HepG2 (cell line): Measurements from ENCODE around the gene SNAP25. TPM values are rescaled to one million over a fixed set of nuclear protein-coding genes. Genes with fewer than 3 reads are reported as not detected.

Experiments
- ATAC-seq: fragments of 200-7000 bp; cut with Tn5 transposase; 3 replicates; pipeline ENCODE4 v1.9.1; 2020; ENCODE audit warnings: mild to moderate bottlenecking, moderate library complexity
- BruUV-seq: library from RNA; stranded (reverse); fragments of 400-500 nt; replicated peaks from 2 replicates; lab custom pipeline; 2021; lab: Mats Ljungman, UMichigan
- CTCF ChIA-PET: fragments of 300-600 bp; formaldehyde crosslinking; extraction: SDS; loops from one replicate; lab custom pipeline; 2021; ENCODE audit warnings: low total read pairs, inconsistent platforms, low intra/inter-chr PET ratio; lab: Yijun Ruan, JAX
- POLR2A ChIA-PET: fragments of 350-600 bp; sonication (Branson Sonifier 250); formaldehyde crosslinking; loops from one replicate; lab custom pipeline; 2020; ENCODE audit warnings: antibody characterized with exemption, inconsistent platforms; lab: Yijun Ruan, JAX
- DNase-seq: peaks from one replicate; pipeline ENCODE4 v3.0.0-alpha.2; 2015; ENCODE audit warnings: low spot score
- FAIRE-seq: peaks from 3 replicates; lab custom pipeline; 2011; peaks lifted over from hg19 to GRCh38; lab: Jason Lieb, UNC
- H2AFZ ChIP-seq: one replicate; pipeline ENCODE4 v1.6.1; 2011; ENCODE audit warnings: low read length, inconsistent platforms
- H3K27ac ChIP-seq: fragments of 300-600 bp; 3 replicates; pipeline ENCODE4 v1.8.0; 2011; ENCODE audit warnings: mixed run types, mild to moderate bottlenecking, mixed read lengths, low read length, inconsistent platforms; ENCODE audit not compliant: insufficient read depth; ENCODE audit errors: extremely low read length
- H3K27me3 ChIP-seq, 2 experiments: fragments of 200-600 bp in 1 of 2; 2 replicates in 1 of 2; 3 replicates in 1 of 2; pipeline versions ENCODE4 v1.6.0 to v1.8.0; 2011; ENCODE audit warnings: low read length in 2 of 2, mild to moderate bottlenecking in 2 of 2, moderate library complexity in 2 of 2, inconsistent platforms in 1 of 2; ENCODE audit not compliant: insufficient read depth in 2 of 2, control insufficient read depth in 1 of 2
- H3K36me3 ChIP-seq, 2 experiments: fragments of 200-600 bp in 1 of 2; replicated peaks in 1 of 2; 2 replicates in 1 of 2; 3 replicates in 1 of 2; pipeline versions ENCODE4 v1.5.1 to v1.8.0; 2011; ENCODE audit warnings: low read length in 2 of 2, inconsistent platforms in 1 of 2; ENCODE audit not compliant: insufficient read depth in 2 of 2, control insufficient read depth in 1 of 2
- H3K4me1 ChIP-seq: 2 replicates; pipeline ENCODE4 v1.5.1; 2012; ENCODE audit warnings: low read length, inconsistent platforms; ENCODE audit not compliant: insufficient read depth
- H3K4me2 ChIP-seq: 2 replicates; pipeline ENCODE4 v1.6.0; 2011; ENCODE audit warnings: low read depth, low read length, inconsistent platforms
- H3K4me3 ChIP-seq, 3 experiments: fragments of 200-600 bp in 1 of 3; sonication (generic), shearing (Covaris generic) in 1 of 3; replicated peaks in 1 of 3; 2 replicates each; pipeline ENCODE4 v1.5.1; 2011 to 2016; ENCODE audit warnings: low read length in 3 of 3, inconsistent platforms in 2 of 3, low read depth in 2 of 3, mild to moderate bottlenecking in 2 of 3, control low read depth in 1 of 3, mixed read lengths in 1 of 3; ENCODE audit not compliant: insufficient read depth in 1 of 3
- H3K79me2 ChIP-seq: one replicate; pipeline ENCODE4 v1.6.1; 2011; ENCODE audit warnings: low read length, inconsistent platforms; ENCODE audit not compliant: insufficient read depth
- H3K9ac ChIP-seq: 2 replicates; pipeline ENCODE4 v1.6.0; 2011; ENCODE audit warnings: mild to moderate bottlenecking, low read depth, low read length, inconsistent platforms; ENCODE audit not compliant: insufficient read depth
- H3K9me3 ChIP-seq: 2 replicates; pipeline ENCODE4 v1.5.1; 2012; ENCODE audit warnings: mild to moderate bottlenecking, low read length
- H4K20me1 ChIP-seq: 2 replicates; pipeline ENCODE4 v1.6.0; 2011; ENCODE audit warnings: inconsistent platforms, mild to moderate bottlenecking, low read length, moderate library complexity; ENCODE audit not compliant: insufficient read depth
- ARNT2 ChIP-seq: sonication (generic); formaldehyde crosslinking; IDR thresholded peaks from 2 replicates; pipeline ENCODE4 v1.8.0; 2022; ENCODE audit warnings: mild to moderate bottlenecking, low read depth, missing genetic modification reagents, moderate library complexity
- ATM ChIP-seq: fragments of 450-650 bp; IDR thresholded peaks from 2 replicates; pipeline ENCODE4 v1.7.1; 2017; ENCODE audit warnings: mild to moderate bottlenecking, borderline replicate concordance
- EP300 ChIP-seq, 3 experiments: sonication (generic) in 1 of 3; formaldehyde crosslinking in 1 of 3; IDR thresholded peaks; 2 replicates each; pipeline versions ENCODE4 v1.5.1 to v1.6.1; 2011 to 2020; ENCODE audit warnings: low read depth in 2 of 3, low read length in 2 of 3, borderline replicate concordance in 1 of 3, improper control_type of control experiment in 1 of 3, mild to moderate bottlenecking in 1 of 3, missing genetic modification reagents in 1 of 3, moderate library complexity in 1 of 3
- KLF13 ChIP-seq: sonication (generic); formaldehyde crosslinking; IDR thresholded peaks from 2 replicates; pipeline ENCODE4 v1.4.0; 2020; ENCODE audit warnings: mild to moderate bottlenecking, missing genetic modification reagents
- MTA1 ChIP-seq: sonication (generic); formaldehyde crosslinking; IDR thresholded peaks from 2 replicates; pipeline ENCODE4 v1.4.0; 2020; ENCODE audit warnings: missing genetic modification reagents, mild to moderate bottlenecking, borderline replicate concordance
- POGZ ChIP-seq: sonication (generic); formaldehyde crosslinking; IDR thresholded peaks from 2 replicates; pipeline ENCODE4 v1.4.0; 2020; ENCODE audit warnings: mild to moderate bottlenecking, missing genetic modification reagents
- SALL1 ChIP-seq: sonication (generic); formaldehyde crosslinking; IDR thresholded peaks from 2 replicates; pipeline ENCODE4 v1.8.0; 2022; ENCODE audit warnings: mild to moderate bottlenecking, missing genetic modification reagents
- SMARCE1 ChIP-seq: fragments of 450-650 bp; IDR thresholded peaks from 2 replicates; pipeline ENCODE4 v1.6.1; 2017; ENCODE audit warnings: borderline replicate concordance
- SNAI1 ChIP-seq: sonication (generic); formaldehyde crosslinking; IDR thresholded peaks from 2 replicates; pipeline ENCODE4 v1.5.0; 2020; ENCODE audit warnings: mild to moderate bottlenecking, missing genetic modification reagents, borderline replicate concordance
- SP2 ChIP-seq: sonication (generic); formaldehyde crosslinking; IDR thresholded peaks from 2 replicates; pipeline ENCODE4 v1.5.1; 2020; ENCODE audit warnings: mild to moderate bottlenecking, missing genetic modification reagents
- SP4 ChIP-seq: sonication (generic); formaldehyde crosslinking; IDR thresholded peaks from 2 replicates; pipeline ENCODE4 v1.8.1; 2023; ENCODE audit warnings: mild to moderate bottlenecking, missing genetic modification reagents
- ZFP82 ChIP-seq: sonication (generic); formaldehyde crosslinking; IDR thresholded peaks from 2 replicates; pipeline ENCODE4 v1.5.1; 2020; ENCODE audit warnings: mild to moderate bottlenecking, missing genetic modification reagents, borderline replicate concordance
- WGBS: methylation state at CpG from one replicate; pipeline ENCODE4 v1.1.6; 2017; ENCODE audit warnings: low lambda C conversion rate; 5-methylcytosine and 5-hydroxymethylcytosine counted together
- in situ Hi-C: cut with HindIII; loops from 2 replicates; pipeline ENCODE4 v1.10.0; 2017; ENCODE audit warnings: low pct_unique_long_range_greater_than_20kb; ENCODE audit not compliant: extremely low pct_ligation_motif_present
- intact Hi-C: fragments of 100-400 bp; cut with micrococcal nuclease; formaldehyde crosslinking; loops from one replicate; pipeline ENCODE4 v1.10.0; 2022; ENCODE audit not compliant: unreplicated experiment
- polyA plus RNA-seq, 8 experiments: library from polyadenylated mRNA; depleted of rRNA in 3 of 8; stranded (reverse) in 7 of 8; unstranded in 1 of 8; fragments of >200 nt; fragmentation: Illumina TruSeq in 4 of 8; extraction: Trizol in 4 of 8; gene quantifications; 2 replicates each; pipeline versions ENCODE4 v1.2.1 to v1.2.3, GENCODE V29; 2011 to 2016; ENCODE audit warnings: low read depth in 4 of 8, missing spikeins in 1 of 8, mixed read lengths in 1 of 8; ENCODE audit not compliant: insufficient read depth in 1 of 8
- total RNA-seq, 5 experiments: library from RNA; depleted of rRNA; stranded (reverse); fragments of >200 nt; fragmentation: Illumina TruSeq; extraction: Trizol; gene quantifications; 2 replicates each; pipeline ENCODE4 v1.2.3, GENCODE V29; 2016; ENCODE audit warnings: low read depth in 1 of 5
- TF ChIP-seq, protein P1 (sequence below): sonication (generic); formaldehyde crosslinking; IDR thresholded peaks from 2 replicates; pipeline ENCODE4 v1.8.1; 2023; ENCODE audit warnings: mild to moderate bottlenecking, missing genetic modification reagents, borderline replicate concordance
- TF ChIP-seq, protein P2 (sequence below): sonication (generic); formaldehyde crosslinking; IDR thresholded peaks from 2 replicates; pipeline ENCODE4 v1.4.0; 2020; ENCODE audit warnings: missing genetic modification reagents, borderline replicate concordance
- TF ChIP-seq, protein P3 (sequence below): sonication (generic); formaldehyde crosslinking; IDR thresholded peaks from 2 replicates; pipeline ENCODE4 v1.8.0; 2022; ENCODE audit warnings: mild to moderate bottlenecking, missing genetic modification reagents

The SNAP25 gene
- total and polyA plus RNA-seq, 2 of the 13 experiments (the other 11 are each of a cell fraction or from before 2014, with no cell fraction given) = not detected

DNA sequence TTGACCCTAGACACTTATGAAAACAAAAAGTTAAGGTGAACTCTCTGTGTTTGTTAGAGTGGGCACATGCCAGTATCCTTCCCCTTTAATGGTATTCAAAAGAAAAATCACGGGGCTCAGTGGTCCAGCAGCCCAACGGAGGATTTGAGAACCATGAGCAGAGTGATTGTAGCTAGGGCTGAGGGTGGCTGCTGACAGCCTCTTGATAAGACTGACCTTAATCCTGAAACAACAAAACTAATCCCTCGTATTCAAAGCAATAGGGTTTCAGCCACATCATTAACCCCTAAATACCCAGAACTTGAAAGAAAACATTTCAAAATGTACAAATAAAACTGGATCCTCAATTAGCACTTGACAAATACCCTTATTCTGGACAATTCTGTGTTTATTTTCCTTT lies 95.1 kb downstream of the SNAP25 start:
- H2AFZ ChIP-seq = no peak overlapping the region
- no peaks in the 10 kb centered on the region for H4K20me1 ChIP-seq
- 47% methylated on average over 3 of the region's 3 CpGs for WGBS
- BruUV-seq = no TSS peak
- ATAC-seq (no peak), FAIRE-seq (no peak), DNase-seq (no peak)
- no peak overlapping the region for H3K27ac ChIP-seq
- H3K9me3 ChIP-seq = no peaks in the 10 kb centered on the region
- no peaks in the 10 kb centered on the region for H3K27me3 ChIP-seq
- intact Hi-C loops = no loop called here
- ChIA-PET CTCF (no interaction called here), POLR2A (interaction anchor here (1.1 kb wide), 1 partner anchor 121 kb away, joined by 3 read pairs; no protein-coding TSS in a partner anchor)
- peaks cover 24% of the 10 kb centered on the region for H3K4me1 ChIP-seq
- in situ Hi-C loops = loop anchor here (10.0 kb wide), 1 partner anchor 1231 kb away; no protein-coding TSS in a partner anchor
- H3K9ac ChIP-seq = no peak overlapping the region
- H3K4me3 ChIP-seq = no peak overlapping the region
- no peak for TF ChIP-seq ATM
- H3K79me2 ChIP-seq = no peaks in the 10 kb centered on the region
- H3K36me3 ChIP-seq = no peaks in the 10 kb centered on the region
- no peak overlapping the region for H3K4me2 ChIP-seq

DNA sequence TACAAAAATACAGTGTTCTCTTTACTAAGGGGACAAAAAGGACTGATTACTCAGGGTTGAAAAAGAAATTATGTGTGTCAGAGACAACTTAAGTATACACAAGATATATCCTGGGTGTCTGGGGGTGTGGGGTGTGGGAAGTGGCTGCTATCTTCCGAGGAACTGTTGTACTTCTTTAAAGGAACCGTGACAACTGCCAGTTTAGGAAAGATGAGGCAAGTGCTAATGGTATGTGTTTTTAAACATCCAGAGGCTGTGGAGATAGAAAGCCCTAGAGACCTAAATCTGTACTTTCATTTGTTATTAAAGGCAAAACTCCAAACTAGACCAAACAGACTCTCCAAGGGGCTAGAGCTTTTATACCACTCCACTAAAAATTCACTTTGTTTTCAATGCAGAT lies 95.6 kb downstream of the SNAP25 start:
- 68% methylated on average over 2 of the region's 2 CpGs for WGBS
- POLR2A ChIA-PET = interaction anchor here (3.6 kb wide), 1 partner anchor 120 kb away, joined by 26 read pairs; the partner anchor contains the start of genes MKKS and SLX4IP
- no TSS peak for BruUV-seq
- no peaks in the 10 kb centered on the region for H3K79me2 ChIP-seq
- no peak for FAIRE-seq
- H3K4me2 ChIP-seq = no peak overlapping the region
- no peak for ATAC-seq
- DNase-seq = no peak
- no peak overlapping the region for H2AFZ ChIP-seq
- H3K4me1 ChIP-seq = peaks cover 24% of the 10 kb centered on the region
- H3K27ac ChIP-seq = no peak overlapping the region
- H3K9ac ChIP-seq = no peak overlapping the region
- no peak overlapping the region for H3K4me3 ChIP-seq
- no peaks in the 10 kb centered on the region for H4K20me1 ChIP-seq
- no peaks in the 10 kb centered on the region for H3K9me3 ChIP-seq
- no peaks in the 10 kb centered on the region for H3K27me3 ChIP-seq
- CTCF ChIA-PET = interaction anchor here (1.1 kb wide), 1 partner anchor 113 kb away, joined by 3 read pairs; no protein-coding TSS in a partner anchor
- intact Hi-C loops = no loop called here
- in situ Hi-C loops = loop anchor here (10.0 kb wide), 1 partner anchor 1231 kb away; no protein-coding TSS in a partner anchor
- no peaks in the 10 kb centered on the region for H3K36me3 ChIP-seq
- TF ChIP-seq ARNT2 (CRISPR knock-in tag) = no peak
- TF ChIP-seq SP2 (CRISPR knock-in tag) = no peak
- TF ChIP-seq, protein P1, sequence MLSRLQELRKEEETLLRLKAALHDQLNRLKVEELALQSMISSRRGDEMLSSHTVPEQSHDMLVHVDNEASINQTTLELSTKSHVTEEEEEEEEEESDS (CRISPR knock-in tag) = no peak
- no peak for TF ChIP-seq POGZ (CRISPR knock-in tag)
- TF ChIP-seq SP4 (CRISPR knock-in tag) = no peak
- TF ChIP-seq, protein P2, sequence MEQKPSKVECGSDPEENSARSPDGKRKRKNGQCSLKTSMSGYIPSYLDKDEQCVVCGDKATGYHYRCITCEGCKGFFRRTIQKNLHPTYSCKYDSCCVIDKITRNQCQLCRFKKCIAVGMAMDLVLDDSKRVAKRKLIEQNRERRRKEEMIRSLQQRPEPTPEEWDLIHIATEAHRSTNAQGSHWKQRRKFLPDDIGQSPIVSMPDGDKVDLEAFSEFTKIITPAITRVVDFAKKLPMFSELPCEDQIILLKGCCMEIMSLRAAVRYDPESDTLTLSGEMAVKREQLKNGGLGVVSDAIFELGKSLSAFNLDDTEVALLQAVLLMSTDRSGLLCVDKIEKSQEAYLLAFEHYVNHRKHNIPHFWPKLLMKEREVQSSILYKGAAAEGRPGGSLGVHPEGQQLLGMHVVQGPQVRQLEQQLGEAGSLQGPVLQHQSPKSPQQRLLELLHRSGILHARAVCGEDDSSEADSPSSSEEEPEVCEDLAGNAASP (CRISPR knock-in tag) = no peak
- no peak for TF ChIP-seq SALL1 (CRISPR knock-in tag)
- no peak for TF ChIP-seq EP300 (IDR thresholded peaks at IDR 0.05; ENCODE audit: low read depth in 2 of 2, low read length in 2 of 2)
- no peak for TF ChIP-seq EP300 (CRISPR knock-in tag; IDR thresholded peaks at IDR 0.05; ENCODE audit: borderline replicate concordance)
- TF ChIP-seq ZFP82 (CRISPR knock-in tag) = no peak
- TF ChIP-seq, protein P3, sequence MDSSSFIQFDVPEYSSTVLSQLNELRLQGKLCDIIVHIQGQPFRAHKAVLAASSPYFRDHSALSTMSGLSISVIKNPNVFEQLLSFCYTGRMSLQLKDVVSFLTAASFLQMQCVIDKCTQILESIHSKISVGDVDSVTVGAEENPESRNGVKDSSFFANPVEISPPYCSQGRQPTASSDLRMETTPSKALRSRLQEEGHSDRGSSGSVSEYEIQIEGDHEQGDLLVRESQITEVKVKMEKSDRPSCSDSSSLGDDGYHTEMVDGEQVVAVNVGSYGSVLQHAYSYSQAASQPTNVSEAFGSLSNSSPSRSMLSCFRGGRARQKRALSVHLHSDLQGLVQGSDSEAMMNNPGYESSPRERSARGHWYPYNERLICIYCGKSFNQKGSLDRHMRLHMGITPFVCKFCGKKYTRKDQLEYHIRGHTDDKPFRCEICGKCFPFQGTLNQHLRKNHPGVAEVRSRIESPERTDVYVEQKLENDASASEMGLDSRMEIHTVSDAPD (CRISPR knock-in tag) = no peak
- TF ChIP-seq KLF13 (CRISPR knock-in tag) = no peak
- TF ChIP-seq SMARCE1 = no peak
- TF ChIP-seq SNAI1 (CRISPR knock-in tag) = no peak
- no peak for TF ChIP-seq MTA1
